Peyer's patch (tissue), 4 donors: ENCODE results near the gene HS6ST2. TPM values are rescaled to one million over a fixed set of nuclear protein-coding genes. Genes with fewer than 3 reads are reported as not detected.

ENCODE experiments used
- DNase-seq, 3 donors: peaks; one replicate each; pipeline ENCODE4 v3.0.0-alpha.2; 2017 to 2019
- H3K27ac ChIP-seq, 4 donors: fragments of 200-600 bp; sonication (generic); one replicate each; pipeline ENCODE4 v1.5.1; 2016 to 2019
- H3K27me3 ChIP-seq, 2 donors: fragments of 200-600 bp; sonication (generic); one replicate each; pipeline ENCODE4 v1.5.1; 2019
- H3K36me3 ChIP-seq, 3 donors: fragments of 200-600 bp; sonication (generic); one replicate each; pipeline ENCODE4 v1.5.1; 2016 to 2019
- H3K4me1 ChIP-seq, 4 donors: fragments of 200-600 bp; sonication (generic); one replicate each; pipeline ENCODE4 v1.5.1; 2016 to 2019
- H3K4me3 ChIP-seq, 4 donors: fragments of 200-600 bp; sonication (generic); 1 replicate in 3 of 4; 2 replicates in 1 of 4; pipeline ENCODE4 v1.5.1; 2016 to 2019; ENCODE audit warnings: mild to moderate bottlenecking in 1 of 4
- H3K9me3 ChIP-seq, 4 donors: fragments of 200-600 bp; sonication (generic); one replicate each; pipeline ENCODE4 v1.5.1; 2016 to 2019; ENCODE audit warnings: mild to moderate bottlenecking in 1 of 4
- CTCF ChIP-seq, 6 experiments: fragments of 450-650 bp in 4 of 6; fragments of 200-600 bp in 2 of 6; sonication (generic) in 1 of 6; IDR thresholded peaks; one replicate each; pipeline ENCODE4 v1.5.1; 2017 to 2019; ENCODE audit warnings: antibody characterized with exemption in 6 of 6, mild to moderate bottlenecking in 3 of 6, moderate library complexity in 1 of 6
- POLR2A ChIP-seq, 2 donors: fragments of 450-650 bp; IDR thresholded peaks; one replicate each; pipeline ENCODE4 v1.5.1; 2017; ENCODE audit warnings: antibody characterized with exemption in 2 of 2, mild to moderate bottlenecking in 2 of 2, moderate library complexity in 2 of 2
- total RNA-seq, 4 donors: library from RNA; depleted of rRNA; stranded (reverse); fragments of >200 nt; gene quantifications; one replicate each; pipeline ENCODE4 v1.1.0, GENCODE V29; 2016

Gene HS6ST2
- total RNA-seq, 4 donors from 2014 or later = not detected

GRCh38 chrX:132673331-132673730 lies 285.1 kb downstream of the HS6ST2 start:
- TF ChIP-seq POLR2A (IDR thresholded peaks at IDR 0.05) (no peak), CTCF (IDR thresholded peaks at IDR 0.05) (no peak)
- DNase-seq = no peak
- H3K27ac ChIP-seq = no peak overlapping the region
- no peaks in the 10 kb centered on the region for H3K36me3 ChIP-seq
- no peaks in the 10 kb centered on the region for H3K27me3 ChIP-seq
- no peak overlapping the region for H3K4me3 ChIP-seq
- H3K9me3 ChIP-seq = no peaks in the 10 kb centered on the region
- no peaks in the 10 kb centered on the region for H3K4me1 ChIP-seq

- H3K27ac ChIP-seq = no peak overlapping the region
- no peaks in the 10 kb centered on the region for H3K9me3 ChIP-seq
These were observed 287.2 kb downstream of the HS6ST2 start for GRCh38 chrX:132671229-132671641.

GRCh38 chrX:132669142-132669541 lies 289.3 kb downstream of the HS6ST2 start:
- no peak overlapping the region for H3K4me3 ChIP-seq
- DNase-seq = no peak
- H3K9me3 ChIP-seq = no peaks in the 10 kb centered on the region
- H3K4me1 ChIP-seq = no peaks in the 10 kb centered on the region
- TF ChIP-seq CTCF (IDR thresholded peaks at IDR 0.05) (no peak), POLR2A (IDR thresholded peaks at IDR 0.05) (no peak)
- no peak overlapping the region for H3K27ac ChIP-seq
- no peaks in the 10 kb centered on the region for H3K36me3 ChIP-seq
- H3K27me3 ChIP-seq = no peaks in the 10 kb centered on the region

More at GRCh38 chrX:132671229-132671641, 287.2 kb downstream of the HS6ST2 start:
- Histone ChIP-seq H3K36me3 (no peaks in the 10 kb centered on the region), H3K27me3 (no peaks in the 10 kb centered on the region), H3K4me3 (no peak overlapping the region), H3K4me1 (no peaks in the 10 kb centered on the region)
- DNase-seq = no peak
- TF ChIP-seq CTCF (IDR thresholded peaks at IDR 0.05) (no peak), POLR2A (IDR thresholded peaks at IDR 0.05) (no peak)

- no peak for DNase-seq
- H3K27me3 ChIP-seq = no peaks in the 10 kb centered on the region
- no peaks in the 10 kb centered on the region for H3K9me3 ChIP-seq
- H3K4me3 ChIP-seq = no peak overlapping the region
- TF ChIP-seq CTCF (IDR thresholded peaks at IDR 0.05) = no peak
- TF ChIP-seq POLR2A (IDR thresholded peaks at IDR 0.05) = no peak
- H3K4me1 ChIP-seq = no peaks in the 10 kb centered on the region
- H3K27ac ChIP-seq = no peak overlapping the region
- no peaks in the 10 kb centered on the region for H3K36me3 ChIP-seq
These were observed 290.3 kb downstream of the HS6ST2 start for GRCh38 chrX:132668178-132668577.

- no peak for DNase-seq
- no peak overlapping the region for H3K4me3 ChIP-seq
- no peaks in the 10 kb centered on the region for H3K4me1 ChIP-seq
These were observed 292.8 kb downstream of the HS6ST2 start for GRCh38 chrX:132665676-132666075.

More at GRCh38 chrX:132665676-132666075, 292.8 kb downstream of the HS6ST2 start:
- Histone ChIP-seq H3K36me3 (no peaks in the 10 kb centered on the region), H3K27ac (no peak overlapping the region), H3K27me3 (no peaks in the 10 kb centered on the region), H3K9me3 (no peaks in the 10 kb centered on the region)
- TF ChIP-seq CTCF (IDR thresholded peaks at IDR 0.05) = no peak
- no peak for TF ChIP-seq POLR2A (IDR thresholded peaks at IDR 0.05)
